GM12872 (cell line): ENCODE results near the gene GEMIN4.

ENCODE experiments used
- CTCF ChIP-seq: IDR thresholded peaks from 3 replicates; pipeline ENCODE4 v1.5.1; 2011; ENCODE audit warnings: low read depth, mild to moderate bottlenecking, low read length, moderate library complexity; ENCODE audit not compliant: insufficient read depth

The GEMIN4 gene

DNA sequence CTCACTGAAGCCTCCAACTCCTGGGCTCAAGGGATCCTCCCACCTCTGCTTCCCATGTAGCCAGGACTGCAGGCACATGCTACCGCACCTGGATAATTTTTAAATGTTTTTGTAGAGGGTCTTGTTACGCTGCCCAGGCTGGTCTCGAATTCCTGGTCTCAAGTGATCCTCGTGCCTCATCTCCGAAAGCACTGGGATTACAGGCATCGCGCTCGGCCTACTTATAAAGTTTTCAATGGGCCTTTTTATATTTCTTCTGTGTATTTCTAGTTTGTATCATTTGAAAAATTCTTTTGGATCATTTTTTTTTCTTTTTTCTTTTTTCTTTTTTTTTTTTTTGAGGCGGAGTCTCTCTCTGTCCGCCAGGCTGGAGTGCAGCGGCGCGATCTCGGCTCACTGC is 27.0 kb downstream of the GEMIN4 start:
- TF ChIP-seq CTCF = no peak

DNA sequence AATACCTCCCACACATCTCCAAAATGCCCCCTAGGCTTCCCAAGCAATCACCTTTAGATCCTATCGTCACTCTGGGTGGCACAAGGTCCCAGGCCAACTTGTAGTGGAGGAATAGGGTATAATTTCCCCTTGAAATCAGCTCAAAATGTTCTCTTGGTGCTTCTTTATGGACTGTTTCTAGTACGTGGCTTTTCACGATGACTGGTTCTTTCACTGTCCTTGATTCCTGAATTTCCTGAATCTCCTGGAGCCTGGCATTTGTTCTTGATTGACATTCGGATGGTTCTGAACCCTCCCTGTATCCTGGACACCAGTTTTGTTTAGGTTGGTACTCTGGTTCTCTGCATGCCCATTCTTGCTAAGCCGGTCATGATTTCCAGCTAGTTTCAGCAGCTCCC is 30.5 kb downstream of the GEMIN4 start:
- TF ChIP-seq CTCF = no peak

DNA sequence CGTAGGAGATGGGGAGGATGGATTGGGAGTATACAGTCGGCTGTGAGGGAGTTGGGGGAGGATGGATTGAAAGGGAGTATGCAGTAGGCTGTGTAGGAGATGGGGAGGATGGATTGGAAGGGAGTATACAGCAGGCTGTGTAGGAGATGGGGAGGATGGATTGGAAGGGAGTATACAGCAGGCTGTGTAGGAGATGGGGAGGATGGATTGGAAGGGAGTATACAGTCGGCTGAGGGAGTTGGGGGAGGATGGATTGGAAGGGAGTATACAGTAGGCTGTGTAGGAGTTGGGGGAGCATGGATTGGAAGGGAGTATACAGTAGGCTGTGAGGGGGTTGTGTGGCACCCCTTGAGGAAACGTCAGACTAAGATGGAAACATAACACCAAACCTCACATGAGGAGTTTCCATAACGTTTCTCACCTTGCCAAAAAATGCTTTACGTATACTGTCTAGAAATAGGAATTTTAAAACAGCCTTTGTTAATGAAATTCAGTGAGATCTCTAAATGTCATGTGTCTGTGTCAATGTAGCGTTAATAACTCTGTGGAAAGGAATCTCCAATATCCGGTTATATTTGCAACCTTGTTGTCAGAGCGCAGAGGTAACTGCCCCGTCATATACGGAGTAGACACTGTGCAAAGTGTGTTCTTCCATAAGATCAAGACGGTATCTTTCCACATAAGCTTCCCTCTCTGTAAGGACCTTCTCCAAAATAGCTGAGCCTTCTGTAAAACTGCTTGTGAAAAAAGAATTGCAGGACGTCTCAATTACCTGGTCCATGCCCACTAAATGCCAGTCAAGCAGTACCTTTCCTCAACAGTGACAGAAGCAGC is 31.1 kb downstream of the GEMIN4 start:
- TF ChIP-seq CTCF = no peak

DNA sequence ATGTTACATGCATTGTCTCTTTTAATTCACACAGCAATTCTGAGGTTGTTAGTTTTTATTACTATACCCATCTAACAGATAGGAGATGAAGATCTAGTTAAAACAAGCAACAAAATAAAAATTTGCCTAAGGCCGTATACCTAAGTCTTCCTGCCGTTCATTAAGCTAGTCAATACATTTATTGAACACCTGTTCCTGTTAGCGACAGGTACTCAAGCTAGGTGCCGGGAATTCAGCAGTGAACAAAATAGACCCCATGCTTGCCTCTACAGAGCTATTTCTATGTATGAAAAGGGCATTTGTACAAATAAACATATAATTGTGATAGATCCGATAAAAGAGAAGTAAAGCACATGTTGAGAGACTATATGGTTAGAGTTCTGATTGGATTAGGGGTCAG is 34.0 kb downstream of the GEMIN4 start:
- TF ChIP-seq CTCF = no peak

GRCh38 chr17:708132-708531 is 43.9 kb downstream of the GEMIN4 start:
- no peak for TF ChIP-seq CTCF

GRCh38 chr17:705863-706262 is 46.2 kb downstream of the GEMIN4 start:
- no peak for TF ChIP-seq CTCF

GRCh38 chr17:705011-705410 is 47.1 kb downstream of the GEMIN4 start:
- no peak for TF ChIP-seq CTCF
